Body of pancreas (tissue), 4 donors: Measurements from ENCODE around the gene CAMK1D.

Experiments
- CTCF ChIP-seq, 7 experiments: fragments of 450-650 bp in 4 of 7; fragments of 200-600 bp in 3 of 7; sonication (generic) in 3 of 7; IDR thresholded peaks; one replicate each; pipeline ENCODE4 v1.5.1; 2016 to 2019; ENCODE audit warnings: antibody characterized with exemption in 7 of 7
- POLR2A ChIP-seq, 3 donors: fragments of 450-650 bp; IDR thresholded peaks; one replicate each; pipeline ENCODE4 v1.6.1; 2016; ENCODE audit warnings: antibody characterized with exemption in 3 of 3, mild to moderate bottlenecking in 2 of 3

GRCh38 chr10:12418000-12418399, 68.7 kb downstream of the CAMK1D start:
- no peak for TF ChIP-seq CTCF (IDR thresholded peaks at IDR 0.05)
- TF ChIP-seq POLR2A (IDR thresholded peaks at IDR 0.05), result no peak
